Measurements from ENCODE around the gene MED27.

Gene MED27

GRCh38 chr9:131824155-131824594 is 255.5 kb downstream of the MED27 start:
- TF ChIP-seq, protein P1, sequence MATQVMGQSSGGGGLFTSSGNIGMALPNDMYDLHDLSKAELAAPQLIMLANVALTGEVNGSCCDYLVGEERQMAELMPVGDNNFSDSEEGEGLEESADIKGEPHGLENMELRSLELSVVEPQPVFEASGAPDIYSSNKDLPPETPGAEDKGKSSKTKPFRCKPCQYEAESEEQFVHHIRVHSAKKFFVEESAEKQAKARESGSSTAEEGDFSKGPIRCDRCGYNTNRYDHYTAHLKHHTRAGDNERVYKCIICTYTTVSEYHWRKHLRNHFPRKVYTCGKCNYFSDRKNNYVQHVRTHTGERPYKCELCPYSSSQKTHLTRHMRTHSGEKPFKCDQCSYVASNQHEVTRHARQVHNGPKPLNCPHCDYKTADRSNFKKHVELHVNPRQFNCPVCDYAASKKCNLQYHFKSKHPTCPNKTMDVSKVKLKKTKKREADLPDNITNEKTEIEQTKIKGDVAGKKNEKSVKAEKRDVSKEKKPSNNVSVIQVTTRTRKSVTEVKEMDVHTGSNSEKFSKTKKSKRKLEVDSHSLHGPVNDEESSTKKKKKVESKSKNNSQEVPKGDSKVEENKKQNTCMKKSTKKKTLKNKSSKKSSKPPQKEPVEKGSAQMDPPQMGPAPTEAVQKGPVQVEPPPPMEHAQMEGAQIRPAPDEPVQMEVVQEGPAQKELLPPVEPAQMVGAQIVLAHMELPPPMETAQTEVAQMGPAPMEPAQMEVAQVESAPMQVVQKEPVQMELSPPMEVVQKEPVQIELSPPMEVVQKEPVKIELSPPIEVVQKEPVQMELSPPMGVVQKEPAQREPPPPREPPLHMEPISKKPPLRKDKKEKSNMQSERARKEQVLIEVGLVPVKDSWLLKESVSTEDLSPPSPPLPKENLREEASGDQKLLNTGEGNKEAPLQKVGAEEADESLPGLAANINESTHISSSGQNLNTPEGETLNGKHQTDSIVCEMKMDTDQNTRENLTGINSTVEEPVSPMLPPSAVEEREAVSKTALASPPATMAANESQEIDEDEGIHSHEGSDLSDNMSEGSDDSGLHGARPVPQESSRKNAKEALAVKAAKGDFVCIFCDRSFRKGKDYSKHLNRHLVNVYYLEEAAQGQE (IDR thresholded peaks at IDR 0.05; ENCODE audit: insufficient replicate concordance, low read depth) = no peak
- TF ChIP-seq GABPA (IDR thresholded peaks at IDR 0.05; ENCODE audit: low read depth) = no peak
- Histone ChIP-seq H3K27ac (replicated peaks) (no peak overlapping the region), H3K4me3 (replicated peaks; ENCODE audit: insufficient read depth, low read length) (no peak overlapping the region), H3K27me3 (ENCODE audit: insufficient read depth, poor library complexity, severe bottlenecking) (peaks cover 2% of the 10 kb centered on the region)
- no peak for DNase-seq (ENCODE audit: low read depth in 1 of 2, low spot score in 1 of 2)

DNA sequence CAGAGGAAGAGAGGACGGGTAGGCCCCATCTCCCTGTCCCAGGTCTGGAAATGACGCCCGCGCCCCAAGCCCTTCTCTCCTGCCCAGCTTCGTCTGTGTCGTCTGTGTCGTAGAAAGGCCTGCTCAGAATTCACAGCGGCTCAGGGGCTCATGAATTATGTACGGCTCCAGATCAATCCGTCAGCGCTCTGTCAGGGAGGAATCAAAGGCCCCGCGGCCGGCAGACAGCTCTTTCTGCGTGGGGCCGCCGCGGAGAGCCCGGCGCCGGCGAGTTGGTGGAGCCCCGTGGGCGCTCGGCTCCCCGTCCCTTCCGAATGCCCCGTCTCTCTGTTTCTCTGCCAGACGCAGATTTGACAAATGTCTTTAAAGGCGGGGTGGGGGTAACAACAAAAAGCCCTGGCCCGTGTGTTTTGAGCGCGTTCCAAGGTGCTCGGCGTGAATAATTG is 255.9 kb downstream of the MED27 start:
- TF ChIP-seq POLR2AphosphoS5 (IDR thresholded peaks at IDR 0.05; ENCODE audit: low read depth) = no peak
- TF ChIP-seq, protein P1 (IDR thresholded peaks at IDR 0.05; ENCODE audit: insufficient replicate concordance, low read depth) = no peak
- no peak for TF ChIP-seq SPI1 (IDR thresholded peaks at IDR 0.05; ENCODE audit: borderline replicate concordance, low read depth)
- no peak for TF ChIP-seq GABPA (IDR thresholded peaks at IDR 0.05; ENCODE audit: low read depth)
- no peak for TF ChIP-seq CTCF (IDR thresholded peaks at IDR 0.05; ENCODE audit: insufficient read depth, low read length)
- H3K27ac ChIP-seq (replicated peaks) = no peak overlapping the region
- no peak overlapping the region for H3K4me3 ChIP-seq (replicated peaks; ENCODE audit: insufficient read depth, low read length)
- peaks cover 2% of the 10 kb centered on the region for H3K27me3 ChIP-seq (ENCODE audit: insufficient read depth, poor library complexity, severe bottlenecking)
- no peak for DNase-seq (ENCODE audit: low read depth in 1 of 2, low spot score in 1 of 2)

DNA sequence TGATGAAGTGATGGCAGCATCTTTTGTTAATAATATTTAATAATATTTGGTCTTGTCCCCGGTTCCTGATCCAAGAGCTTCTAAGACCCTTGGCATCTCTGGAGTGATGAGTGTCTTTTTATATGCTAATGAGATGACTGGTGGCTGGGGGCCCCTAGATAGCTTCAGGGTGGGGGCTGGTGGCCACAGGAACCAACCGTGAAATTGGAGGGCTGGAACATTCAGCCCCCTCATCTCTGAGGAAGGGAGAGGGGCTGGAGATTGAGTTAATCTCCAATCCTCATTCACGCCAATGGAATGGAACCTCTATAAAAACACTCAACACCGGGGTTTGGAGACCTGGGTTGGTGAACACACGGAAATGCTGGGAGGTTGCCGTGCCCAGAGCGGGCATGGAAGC is 261.6 kb downstream of the MED27 start:
- TF ChIP-seq POLR2AphosphoS5 (IDR thresholded peaks at IDR 0.05; ENCODE audit: low read depth) (no peak), CTCF (IDR thresholded peaks at IDR 0.05; ENCODE audit: insufficient read depth, low read length) (no peak), SPI1 (IDR thresholded peaks at IDR 0.05; ENCODE audit: borderline replicate concordance, low read depth) (no peak), GABPA (IDR thresholded peaks at IDR 0.05; ENCODE audit: low read depth) (no peak)
- TF ChIP-seq, protein P1 (IDR thresholded peaks at IDR 0.05; ENCODE audit: insufficient replicate concordance, low read depth) = no peak
- Histone ChIP-seq H3K27me3 (ENCODE audit: insufficient read depth, poor library complexity, severe bottlenecking) (peaks cover 6% of the 10 kb centered on the region), H3K4me3 (replicated peaks; ENCODE audit: insufficient read depth, low read length) (no peak overlapping the region), H3K27ac (replicated peaks) (no peak overlapping the region)
- no peak for DNase-seq (ENCODE audit: low read depth in 1 of 2, low spot score in 1 of 2)

All from HL-60 (cell line).